Inflammatory macrophage treated with lipopolysaccharide for 4 hours (primary cell): ENCODE data around the gene TECPR1.

Experiments used
- DNase-seq: peaks from one replicate; pipeline ENCODE4 v3.0.0-alpha.2; 2020

TECPR1 gene

GRCh38 chr7:98187138-98187502 is 64.9 kb downstream of the TECPR1 start:
- peak; percentile 72 for DNase-seq

GRCh38 chr7:98186452-98187137 is 65.4 kb downstream of the TECPR1 start:
- DNase-seq: peak; percentile 80

- peak; percentile 26 for DNase-seq
These were observed 66.9 kb downstream of the TECPR1 start for GRCh38 chr7:98185101-98185500.

- no peak for DNase-seq
These were observed 71.3 kb downstream of the TECPR1 start for GRCh38 chr7:98180751-98181150.

- no peak for DNase-seq
These were observed 73.1 kb downstream of the TECPR1 start for GRCh38 chr7:98178762-98179490.

- no peak for DNase-seq
These were observed 73.7 kb downstream of the TECPR1 start for GRCh38 chr7:98178321-98178720.

GRCh38 chr7:98177553-98177952 is 74.5 kb downstream of the TECPR1 start:
- no peak for DNase-seq

GRCh38 chr7:98175260-98175940 is 76.6 kb downstream of the TECPR1 start:
- DNase-seq: no peak

GRCh38 chr7:98174334-98175259 is 77.4 kb downstream of the TECPR1 start:
- DNase-seq: no peak

- no peak for DNase-seq
These were observed 80.6 kb downstream of the TECPR1 start for GRCh38 chr7:98171449-98171848.

- no peak for DNase-seq
These were observed 81.1 kb downstream of the TECPR1 start for GRCh38 chr7:98170966-98171365.

GRCh38 chr7:98168904-98169621 is 83.0 kb downstream of the TECPR1 start:
- DNase-seq: no peak

GRCh38 chr7:98168181-98168903 is 83.7 kb downstream of the TECPR1 start:
- peak; percentile 20 for DNase-seq

- DNase-seq: no peak
These were observed 84.4 kb downstream of the TECPR1 start for GRCh38 chr7:98167653-98168052.

- no peak for DNase-seq
These were observed 85.4 kb downstream of the TECPR1 start for GRCh38 chr7:98166668-98166970.

GRCh38 chr7:98165827-98166667 is 86.0 kb downstream of the TECPR1 start:
- DNase-seq: peak; percentile 50
